Thyroid gland (tissue), 4 donors: Measurements from ENCODE around the gene CCDC51. TPM values are rescaled to one million over a fixed set of nuclear protein-coding genes. Genes with fewer than 3 reads are reported as not detected.

Source experiments
- DNase-seq, 2 donors: peaks; one replicate each; pipeline ENCODE4 v3.0.0-alpha.2; 2019
- H3K27ac ChIP-seq, 3 donors: fragments of 200-600 bp; sonication (generic); 1 replicate in 2 of 3; 2 replicates in 1 of 3; pipeline ENCODE4 v1.5.1; 2016 to 2019; ENCODE audit warnings: mild to moderate bottlenecking in 1 of 3, moderate library complexity in 1 of 3
- H3K27me3 ChIP-seq: fragments of 200-600 bp; sonication (generic); one replicate; pipeline ENCODE4 v1.5.1; 2019
- H3K36me3 ChIP-seq, 2 donors: fragments of 200-600 bp; sonication (generic); one replicate each; pipeline ENCODE4 v1.5.1; 2016 to 2019
- H3K4me1 ChIP-seq, 2 donors: fragments of 200-600 bp; sonication (generic); one replicate each; pipeline ENCODE4 v1.5.1; 2017 to 2019
- H3K4me3 ChIP-seq, 3 donors: fragments of 200-600 bp; sonication (generic); replicated peaks in 1 of 3; 1 replicate in 2 of 3; 2 replicates in 1 of 3; pipeline ENCODE4 v1.5.1; 2016; ENCODE audit warnings: mild to moderate bottlenecking in 1 of 3
- H3K9me3 ChIP-seq: fragments of 200-600 bp; sonication (generic); one replicate; pipeline ENCODE4 v1.5.1; 2017
- POLR2A ChIP-seq, 2 donors: fragments of 450-650 bp; IDR thresholded peaks; one replicate each; pipeline ENCODE4 v1.6.1; 2017; ENCODE audit warnings: antibody characterized with exemption in 2 of 2, mild to moderate bottlenecking in 2 of 2, moderate library complexity in 1 of 2
- WGBS, 2 donors: methylation state at CpG; one replicate each; pipeline ENCODE4 v1.1.5; 2017; 5-methylcytosine and 5-hydroxymethylcytosine counted together
- intact Hi-C: fragments of 100-400 bp; cut with DNase I; formaldehyde crosslinking; loops from one replicate; pipeline ENCODE4 v1.15.1; 2023
- total RNA-seq, 4 donors: library from RNA; depleted of rRNA; stranded (reverse); fragments of >200 nt; gene quantifications; one replicate each; pipeline ENCODE4 v1.2.3, GENCODE V29; 2016
- TF ChIP-seq, protein P1 (sequence below), 6 experiments: fragments of 200-600 bp in 3 of 6; fragments of 450-650 bp in 3 of 6; sonication (generic) in 3 of 6; IDR thresholded peaks; one replicate each; pipeline ENCODE4 v1.5.1; 2016 to 2019; ENCODE audit warnings: antibody characterized with exemption in 6 of 6, mild to moderate bottlenecking in 2 of 6, inconsistent platforms in 1 of 6, moderate library complexity in 1 of 6

Gene CCDC51
- total RNA-seq, 4 donors from 2014 or later = 8.6 to 17.0 (median 15.0) TPM

DNA sequence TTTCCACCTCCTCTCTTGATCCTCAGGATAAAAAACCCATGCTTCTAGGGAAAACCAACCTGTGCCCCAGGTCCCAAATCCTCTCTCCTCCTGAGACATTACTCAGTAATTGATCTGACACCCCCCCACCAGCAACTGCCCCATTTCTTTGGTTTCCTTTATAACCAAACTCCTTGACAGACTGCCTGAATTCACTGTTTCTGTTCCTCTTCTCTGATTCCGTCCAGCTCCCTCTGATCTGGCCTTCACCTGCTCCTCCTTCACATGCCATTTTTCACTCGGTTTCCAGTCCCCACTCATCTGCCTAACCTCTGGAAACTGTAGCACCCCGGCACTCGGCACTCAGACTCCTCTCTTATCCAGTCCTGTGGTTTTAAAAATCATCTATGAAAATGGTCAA is 2.1 kb downstream of the CCDC51 start:
- no peak overlapping the region for H3K27ac ChIP-seq
- H3K27me3 ChIP-seq = no peaks in the 10 kb centered on the region
- TF ChIP-seq POLR2A (IDR thresholded peaks at IDR 0.05) = no peak
- TF ChIP-seq, protein P1, sequence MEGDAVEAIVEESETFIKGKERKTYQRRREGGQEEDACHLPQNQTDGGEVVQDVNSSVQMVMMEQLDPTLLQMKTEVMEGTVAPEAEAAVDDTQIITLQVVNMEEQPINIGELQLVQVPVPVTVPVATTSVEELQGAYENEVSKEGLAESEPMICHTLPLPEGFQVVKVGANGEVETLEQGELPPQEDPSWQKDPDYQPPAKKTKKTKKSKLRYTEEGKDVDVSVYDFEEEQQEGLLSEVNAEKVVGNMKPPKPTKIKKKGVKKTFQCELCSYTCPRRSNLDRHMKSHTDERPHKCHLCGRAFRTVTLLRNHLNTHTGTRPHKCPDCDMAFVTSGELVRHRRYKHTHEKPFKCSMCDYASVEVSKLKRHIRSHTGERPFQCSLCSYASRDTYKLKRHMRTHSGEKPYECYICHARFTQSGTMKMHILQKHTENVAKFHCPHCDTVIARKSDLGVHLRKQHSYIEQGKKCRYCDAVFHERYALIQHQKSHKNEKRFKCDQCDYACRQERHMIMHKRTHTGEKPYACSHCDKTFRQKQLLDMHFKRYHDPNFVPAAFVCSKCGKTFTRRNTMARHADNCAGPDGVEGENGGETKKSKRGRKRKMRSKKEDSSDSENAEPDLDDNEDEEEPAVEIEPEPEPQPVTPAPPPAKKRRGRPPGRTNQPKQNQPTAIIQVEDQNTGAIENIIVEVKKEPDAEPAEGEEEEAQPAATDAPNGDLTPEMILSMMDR (IDR thresholded peaks at IDR 0.05) = no peak
- no peaks in the 10 kb centered on the region for H3K9me3 ChIP-seq
- H3K4me3 ChIP-seq = no peak overlapping the region
- WGBS, 2 donors = 57 to 64% methylated on average over 4 of the region's 4 CpGs
- H3K36me3 ChIP-seq = no peaks in the 10 kb centered on the region
- H3K4me1 ChIP-seq = peaks cover 44 to 48% of the 10 kb centered on the region in 2 donors
- intact Hi-C loops = loop anchor here (2.0 to 10.0 kb wide), 3 partner anchors 37 to 246 kb away; no protein-coding TSS in a partner anchor
- peak in 1 of 2 donors; percentile 33 for DNase-seq

DNA sequence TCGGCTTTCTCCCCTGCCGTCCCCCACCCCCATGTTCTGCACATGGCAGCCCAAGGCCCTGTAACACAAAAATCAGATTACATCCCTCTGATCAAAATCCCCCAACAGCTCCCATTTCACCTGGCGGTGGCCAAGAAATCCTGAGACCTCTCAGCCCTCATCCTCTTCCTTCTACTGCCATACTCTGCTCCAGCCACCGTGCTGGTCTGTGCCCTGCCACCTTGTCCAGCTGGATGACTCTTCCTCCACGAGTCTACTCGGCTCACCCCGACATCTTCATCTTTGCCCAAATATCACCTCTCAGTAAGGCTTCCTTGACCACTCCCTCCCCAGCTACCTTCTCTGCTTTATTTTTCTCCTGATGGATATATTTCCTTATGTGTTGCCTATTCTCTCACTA is 3.1 kb downstream of the CCDC51 start:
- Histone ChIP-seq H3K27ac (peak overlapping the region in 1 of 3 donors; percentile 96), H3K27me3 (no peaks in the 10 kb centered on the region), H3K4me3 (no peak overlapping the region), H3K9me3 (no peaks in the 10 kb centered on the region), H3K4me1 (peaks cover 45 to 55% of the 10 kb centered on the region in 2 donors), H3K36me3 (no peaks in the 10 kb centered on the region)
- DNase-seq = no peak
- intact Hi-C loops = loop anchor here (2.0 to 10.0 kb wide), 3 partner anchors 36 to 245 kb away; no protein-coding TSS in a partner anchor
- no peak for TF ChIP-seq POLR2A (IDR thresholded peaks at IDR 0.05)
- TF ChIP-seq, protein P1 (IDR thresholded peaks at IDR 0.05) = no peak
- 87 to 88% methylated on average over 7 of the region's 7 CpGs for WGBS, 2 donors

DNA sequence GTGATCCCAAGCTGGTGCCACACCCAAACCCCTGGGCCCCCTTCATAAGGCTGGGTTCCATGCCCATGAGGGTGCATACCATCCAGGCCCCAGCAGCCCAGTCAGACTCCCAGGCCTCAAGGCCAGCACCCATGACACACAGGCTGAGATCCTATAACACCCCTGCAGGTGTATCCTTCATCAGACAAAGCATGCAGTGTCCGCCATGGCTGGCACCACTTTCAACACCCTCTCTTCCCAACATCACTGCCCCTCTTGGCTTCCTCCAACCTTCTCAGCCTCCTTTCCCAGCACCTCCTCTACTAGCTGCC is 3.5 kb downstream of the CCDC51 start:
- DNase-seq = no peak
- H3K27me3 ChIP-seq = no peaks in the 10 kb centered on the region
- no peak for TF ChIP-seq POLR2A (IDR thresholded peaks at IDR 0.05)
- 0 to 81% methylated on average over 1 of the region's 1 CpG for WGBS, 2 donors
- no peaks in the 10 kb centered on the region for H3K36me3 ChIP-seq
- H3K27ac ChIP-seq = peak overlapping the region; percentile 95 to 96 (median 96)
- peaks cover 43 to 55% of the 10 kb centered on the region in 2 donors for H3K4me1 ChIP-seq
- no peaks in the 10 kb centered on the region for H3K9me3 ChIP-seq
- intact Hi-C loops = loop anchor here (2.0 to 10.0 kb wide), 3 partner anchors 36 to 244 kb away; no protein-coding TSS in a partner anchor
- H3K4me3 ChIP-seq = no peak overlapping the region

DNA sequence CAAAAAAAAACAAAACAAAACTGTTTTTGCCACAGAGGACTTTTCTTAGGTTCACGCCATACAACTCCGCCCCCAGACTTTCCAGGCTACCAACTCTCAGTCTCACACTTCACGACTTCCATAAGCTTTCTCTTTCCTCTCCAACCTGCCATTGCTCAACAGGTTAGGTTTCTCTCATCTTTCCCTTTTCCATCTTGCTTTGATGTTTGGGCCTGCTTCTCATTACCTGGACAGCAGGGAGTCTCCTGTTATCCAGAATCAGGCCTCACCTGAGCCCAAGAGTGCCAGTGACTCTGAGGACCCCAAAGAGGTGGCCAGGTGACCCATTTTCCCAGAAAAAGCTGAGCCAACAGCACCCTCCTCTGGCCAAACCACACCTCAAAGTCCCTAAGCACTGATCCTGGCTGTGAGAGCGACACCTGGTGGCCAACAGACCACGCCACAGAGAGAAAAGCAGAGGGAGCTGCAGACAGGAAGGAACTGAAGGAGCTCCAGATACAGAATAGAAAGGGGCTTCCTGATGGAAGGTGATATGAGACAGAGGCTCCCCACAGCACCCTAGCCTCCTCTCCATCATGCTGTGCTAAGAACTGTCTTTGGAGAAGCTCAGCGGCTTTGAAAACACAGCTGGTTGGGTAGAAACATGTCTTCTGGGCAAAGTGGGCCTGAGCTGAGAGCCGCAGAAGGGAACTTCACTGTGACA is 4.0 kb downstream of the CCDC51 start:
- no peaks in the 10 kb centered on the region for H3K27me3 ChIP-seq
- 34 to 37% methylated on average over 7 of the region's 7 CpGs for WGBS, 2 donors
- no peak overlapping the region for H3K4me3 ChIP-seq

DNA sequence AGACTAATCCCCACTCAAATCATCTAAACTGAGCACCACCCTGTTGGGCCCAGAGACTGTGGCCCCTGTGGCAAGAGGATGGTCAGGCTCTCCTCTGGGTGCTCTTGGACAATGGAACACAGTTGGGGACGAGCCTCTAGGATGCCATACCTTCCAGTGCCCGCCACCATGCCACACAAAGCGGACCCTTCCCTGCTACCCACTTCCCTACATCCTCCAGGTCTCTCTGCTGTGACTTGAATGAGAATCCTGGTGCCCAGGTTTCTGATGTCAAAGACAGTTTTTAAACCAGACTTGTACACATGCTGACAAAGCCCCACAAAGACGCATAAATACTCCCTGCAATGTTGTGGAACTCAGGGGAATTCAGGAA is 4.7 kb downstream of the CCDC51 start:
- intact Hi-C loops = loop anchor here (5.0 to 10.0 kb wide), 2 partner anchors 160 to 243 kb away; no protein-coding TSS in a partner anchor
- no peak for DNase-seq
- peaks cover 42 to 67% of the 10 kb centered on the region in 2 donors for H3K4me1 ChIP-seq

More for the DNA sequence above, 4.0 kb downstream of the CCDC51 start:
- DNase-seq = peak; percentile 89 to 92
- Histone ChIP-seq H3K27ac (peak overlapping the region; percentile 95 to 96 (median 96)), H3K9me3 (no peaks in the 10 kb centered on the region), H3K36me3 (no peaks in the 10 kb centered on the region), H3K4me1 (peaks cover 38 to 60% of the 10 kb centered on the region in 2 donors)
- intact Hi-C loops = loop anchor here (2.0 to 10.0 kb wide), 3 partner anchors 35 to 244 kb away; no protein-coding TSS in a partner anchor
- peak in 1 of 2 donors; percentile 9 for TF ChIP-seq POLR2A (IDR thresholded peaks at IDR 0.05)
- TF ChIP-seq, protein P1 (IDR thresholded peaks at IDR 0.05) = peak; percentile 94 to 100 (median 99)

More for the DNA sequence above, 4.7 kb downstream of the CCDC51 start:
- Histone ChIP-seq H3K27ac (peak overlapping the region; percentile 95 to 96 (median 96)), H3K27me3 (no peaks in the 10 kb centered on the region), H3K4me3 (no peak overlapping the region), H3K36me3 (no peaks in the 10 kb centered on the region), H3K9me3 (no peaks in the 10 kb centered on the region)
- 90 to 91% methylated on average over 4 of the region's 4 CpGs for WGBS, 2 donors
- no peak for TF ChIP-seq POLR2A (IDR thresholded peaks at IDR 0.05)
- TF ChIP-seq, protein P1 (IDR thresholded peaks at IDR 0.05) = no peak
